Measurements from ENCODE around the gene CASS4. TPM values are rescaled to one million over a fixed set of nuclear protein-coding genes. Genes with fewer than 3 reads are reported as not detected.
A peak's percentile ranks its signal among the peaks of the same experiment; 100 is the strongest.

The CASS4 gene
- total and polyA plus RNA-seq, 9 of the 15 experiments (the other 6 are each of a cell fraction or from before 2014, with no cell fraction given), result 8.1 to 53.8 (median 26.7) TPM

- TF ChIP-seq HMGXB4 (CRISPR knock-in tag; IDR thresholded peaks at IDR 0.05) (0 out of 2 replicates have a peak, but pooled peaks have one; percentile 46), ZBTB8A (IDR thresholded peaks at IDR 0.05; ENCODE audit: partially characterized antibody) (no peak), ZNF511 (CRISPR knock-in tag; IDR thresholded peaks at IDR 0.05) (no peak), ZNF778 (CRISPR knock-in tag; IDR thresholded peaks at IDR 0.05) (no peak), ARID2 (IDR thresholded peaks at IDR 0.05) (no peak), ZNF175 (CRISPR knock-in tag; IDR thresholded peaks at IDR 0.05; ENCODE audit: low read depth) (peak; percentile 84), PTRF (tag; IDR thresholded peaks at IDR 0.05) (no peak), CAMTA2 (CRISPR knock-in tag; conservative IDR thresholded peaks at IDR 0.05) (no peak), PBX2 (CRISPR knock-in tag; IDR thresholded peaks at IDR 0.05; ENCODE audit: low read depth) (no peak), PBX2 (tag; conservative IDR thresholded peaks at IDR 0.05; ENCODE audit: low read depth) (peak; percentile 75), RNF219 (CRISPR knock-in tag; IDR thresholded peaks at IDR 0.05) (no peak), WHSC1 (IDR thresholded peaks at IDR 0.05; ENCODE audit: low read length) (no peak), MTA3 (IDR thresholded peaks at IDR 0.05; ENCODE audit: borderline replicate concordance) (peak; percentile 79), FOXM1 (IDR thresholded peaks at IDR 0.05; ENCODE audit: low read depth) (peak; percentile 89), FOXM1 (CRISPR knock-in tag; IDR thresholded peaks at IDR 0.05; ENCODE audit: low read depth) (no peak), ZNF644 (tag; IDR thresholded peaks at IDR 0.05; ENCODE audit: low read depth) (peak; percentile 58; the same call in 1 of the 2 replicates), SFPQ (IDR thresholded peaks at IDR 0.05; ENCODE audit: low read depth, low read length) (no peak), PRMT5 (CRISPR knock-in tag; IDR thresholded peaks at IDR 0.05) (no peak), ZNF695 (CRISPR knock-in tag; IDR thresholded peaks at IDR 0.05) (no peak)
Measured at GRCh38 chr20:56362833-56363413, 49.1 kb upstream of the CASS4 start (continued).
